SU-DHL-6 (cell line): ENCODE data around the gene NTNG1.

ENCODE experiments used
- H2AFZ ChIP-seq: fragments of 200-600 bp; sonication (generic); 2 replicates; pipeline ENCODE4 v1.6.1; 2014; ENCODE audit warnings: low read depth, mild to moderate bottlenecking, moderate library complexity, mixed read lengths, antibody characterized with exemption, low read length; ENCODE audit not compliant: severe bottlenecking
- H3F3A ChIP-seq: fragments of 200-600 bp; shearing (Covaris generic); 2 replicates; pipeline ENCODE4 v1.6.0; 2016; ENCODE audit warnings: antibody characterized with exemption, mild to moderate bottlenecking; ENCODE audit not compliant: insufficient read depth
- H3K27ac ChIP-seq: fragments of 200-600 bp; sonication (generic); 2 replicates; pipeline ENCODE4 v1.5.1; 2016; ENCODE audit warnings: low read depth, mild to moderate bottlenecking, low read length, moderate library complexity, mixed read lengths
- H3K27me3 ChIP-seq: fragments of 200-600 bp; sonication (generic), shearing (Covaris generic); 2 replicates; pipeline ENCODE4 v1.6.0; 2014; ENCODE audit warnings: mild to moderate bottlenecking, low read length
- H3K36me3 ChIP-seq: fragments of 200-600 bp; sonication (generic); 2 replicates; pipeline ENCODE4 v1.6.1; 2014; ENCODE audit warnings: mild to moderate bottlenecking, low read length, mixed read lengths
- H3K4me2 ChIP-seq: fragments of 300-600, 200-600 bp; shearing (Covaris generic), sonication (generic); 2 replicates; pipeline ENCODE4 v1.6.0; 2014; ENCODE audit warnings: low read length, low read depth, mild to moderate bottlenecking; ENCODE audit not compliant: poor library complexity, severe bottlenecking
- H3K4me3 ChIP-seq: fragments of 200-600 bp; sonication (generic); 2 replicates; pipeline ENCODE4 v1.5.1; 2014; ENCODE audit warnings: antibody characterized with exemption, low read length, mild to moderate bottlenecking, mixed read lengths; ENCODE audit not compliant: insufficient read depth, poor library complexity, severe bottlenecking
- H3K79me2 ChIP-seq: fragments of 200-600 bp; sonication (generic); 2 replicates; pipeline ENCODE4 v1.6.1; 2014; ENCODE audit warnings: mild to moderate bottlenecking, low read length, moderate library complexity; ENCODE audit not compliant: insufficient read depth
- H3K9ac ChIP-seq: fragments of 200-600 bp; sonication (generic); 2 replicates; pipeline ENCODE4 v1.7.0; 2014; ENCODE audit warnings: mild to moderate bottlenecking, low read length
- H3K9me2 ChIP-seq: fragments of 200-600 bp; sonication (generic); replicated peaks from 2 replicates; pipeline ENCODE4 v1.6.1; 2014; ENCODE audit warnings: low read length; ENCODE audit not compliant: insufficient read depth
- H3K9me3 ChIP-seq: fragments of 200-600 bp; sonication (generic); 2 replicates; pipeline ENCODE4 v1.6.1; 2014; ENCODE audit warnings: low read length, mixed read lengths; ENCODE audit not compliant: insufficient read depth
- H4K20me1 ChIP-seq: fragments of 200-600 bp; sonication (generic); 2 replicates; pipeline ENCODE4 v1.6.1; 2014; ENCODE audit warnings: low read depth, mild to moderate bottlenecking, antibody characterized with exemption, low read length, moderate library complexity, mixed read lengths
- EZH2phosphoT487 ChIP-seq: fragments of 200-600 bp; sonication (generic), shearing (Covaris generic); conservative IDR thresholded peaks from 2 replicates; pipeline ENCODE4 v1.6.1; 2018; ENCODE audit warnings: mild to moderate bottlenecking, antibody characterized with exemption, low read length, moderate library complexity, mixed read lengths
- TF ChIP-seq, protein P1 (sequence below): fragments of 200-600 bp; sonication (generic); IDR thresholded peaks from one replicate; pipeline ENCODE4 v1.5.1; 2017; ENCODE audit warnings: antibody characterized with exemption, mild to moderate bottlenecking, low read length, moderate library complexity; ENCODE audit not compliant: insufficient read depth, poor library complexity, severe bottlenecking

Gene NTNG1

DNA sequence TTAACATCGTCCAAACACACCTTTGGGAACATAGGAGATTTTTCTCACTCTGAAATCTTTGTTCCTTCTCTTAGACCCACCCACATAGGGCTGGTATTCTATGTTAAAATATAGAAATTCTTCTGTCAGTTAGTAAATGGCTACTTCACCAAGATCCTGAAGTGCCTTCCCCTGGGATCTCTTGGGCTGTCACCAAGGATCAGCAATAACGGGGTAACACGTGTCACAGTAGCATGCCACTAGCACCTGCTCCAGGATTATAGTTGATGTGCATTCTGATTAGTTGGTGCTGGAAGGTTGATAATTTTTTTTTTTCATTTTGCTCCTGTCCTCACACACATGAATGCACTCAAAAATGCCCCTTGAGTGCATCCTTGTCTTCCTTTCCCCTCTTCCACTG is 298.7 kb downstream of the NTNG1 start:
- H3K9me3 ChIP-seq, result no peaks in the 10 kb centered on the region
- H3K36me3 ChIP-seq, result no peaks in the 10 kb centered on the region
- H2AFZ ChIP-seq, result no peak overlapping the region
- no peaks in the 10 kb centered on the region for H4K20me1 ChIP-seq
- H3K4me2 ChIP-seq, result no peak overlapping the region
- no peaks in the 10 kb centered on the region for H3K27me3 ChIP-seq
- no peak overlapping the region for H3K9ac ChIP-seq
- TF ChIP-seq, protein P1, sequence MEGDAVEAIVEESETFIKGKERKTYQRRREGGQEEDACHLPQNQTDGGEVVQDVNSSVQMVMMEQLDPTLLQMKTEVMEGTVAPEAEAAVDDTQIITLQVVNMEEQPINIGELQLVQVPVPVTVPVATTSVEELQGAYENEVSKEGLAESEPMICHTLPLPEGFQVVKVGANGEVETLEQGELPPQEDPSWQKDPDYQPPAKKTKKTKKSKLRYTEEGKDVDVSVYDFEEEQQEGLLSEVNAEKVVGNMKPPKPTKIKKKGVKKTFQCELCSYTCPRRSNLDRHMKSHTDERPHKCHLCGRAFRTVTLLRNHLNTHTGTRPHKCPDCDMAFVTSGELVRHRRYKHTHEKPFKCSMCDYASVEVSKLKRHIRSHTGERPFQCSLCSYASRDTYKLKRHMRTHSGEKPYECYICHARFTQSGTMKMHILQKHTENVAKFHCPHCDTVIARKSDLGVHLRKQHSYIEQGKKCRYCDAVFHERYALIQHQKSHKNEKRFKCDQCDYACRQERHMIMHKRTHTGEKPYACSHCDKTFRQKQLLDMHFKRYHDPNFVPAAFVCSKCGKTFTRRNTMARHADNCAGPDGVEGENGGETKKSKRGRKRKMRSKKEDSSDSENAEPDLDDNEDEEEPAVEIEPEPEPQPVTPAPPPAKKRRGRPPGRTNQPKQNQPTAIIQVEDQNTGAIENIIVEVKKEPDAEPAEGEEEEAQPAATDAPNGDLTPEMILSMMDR, result no peak
- no peak for TF ChIP-seq EZH2phosphoT487
- no peaks in the 10 kb centered on the region for H3F3A ChIP-seq
- H3K9me2 ChIP-seq, result no peaks in the 10 kb centered on the region
- H3K79me2 ChIP-seq, result no peaks in the 10 kb centered on the region
- H3K27ac ChIP-seq, result no peak overlapping the region
- no peak overlapping the region for H3K4me3 ChIP-seq

DNA sequence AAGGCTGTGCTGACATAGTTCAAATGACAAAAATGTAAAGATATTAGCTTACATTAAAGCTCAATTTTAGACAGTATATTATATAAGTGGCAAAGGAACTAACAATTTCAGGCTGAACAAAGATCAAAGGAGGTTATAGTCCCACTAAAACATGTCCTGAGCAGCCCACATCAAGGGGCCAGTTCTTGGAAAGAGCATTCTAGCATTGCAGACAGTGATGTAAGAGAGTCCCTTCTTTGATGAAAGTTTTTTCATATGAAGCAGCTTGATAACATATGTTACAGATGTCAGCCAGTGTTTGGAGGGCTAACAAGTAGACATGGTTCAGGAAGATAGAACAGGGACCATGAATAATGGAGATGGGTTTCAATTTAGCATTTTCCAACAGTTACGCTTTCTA is 301.7 kb downstream of the NTNG1 start:
- H3F3A ChIP-seq, result no peaks in the 10 kb centered on the region
- H3K27ac ChIP-seq, result no peak overlapping the region
- H3K4me2 ChIP-seq, result no peak overlapping the region
- H3K27me3 ChIP-seq, result no peaks in the 10 kb centered on the region
- H3K79me2 ChIP-seq, result no peaks in the 10 kb centered on the region
- H2AFZ ChIP-seq, result no peak overlapping the region
- no peak for TF ChIP-seq EZH2phosphoT487
- TF ChIP-seq, protein P1, result no peak
- no peaks in the 10 kb centered on the region for H3K9me2 ChIP-seq
- no peak overlapping the region for H3K4me3 ChIP-seq
- H3K9me3 ChIP-seq, result no peaks in the 10 kb centered on the region
- no peak overlapping the region for H3K9ac ChIP-seq
- no peaks in the 10 kb centered on the region for H3K36me3 ChIP-seq
- no peaks in the 10 kb centered on the region for H4K20me1 ChIP-seq

DNA sequence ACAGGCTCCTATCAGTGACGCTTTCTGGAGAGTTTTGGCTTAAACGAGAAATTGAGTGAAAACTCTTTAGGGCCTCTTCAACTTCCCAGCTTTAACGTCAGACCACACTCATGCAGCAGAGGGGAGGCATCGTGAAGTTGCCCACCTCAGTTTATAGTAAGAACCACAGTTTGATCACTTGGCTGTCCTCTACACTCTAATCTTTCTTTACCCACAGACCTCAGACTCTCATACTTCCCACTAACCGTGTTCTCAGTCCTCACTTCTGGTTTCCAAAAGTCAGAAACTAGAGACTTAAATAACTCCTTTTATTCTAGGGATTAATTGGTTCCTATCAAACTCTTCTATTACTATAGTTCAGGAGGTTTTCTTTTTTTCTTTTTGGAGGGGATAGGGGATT is 302.2 kb downstream of the NTNG1 start:
- no peaks in the 10 kb centered on the region for H4K20me1 ChIP-seq
- H3K27ac ChIP-seq, result no peak overlapping the region
- H3K4me2 ChIP-seq, result no peak overlapping the region
- H3K9me2 ChIP-seq, result no peaks in the 10 kb centered on the region
- no peak overlapping the region for H2AFZ ChIP-seq
- H3K4me3 ChIP-seq, result no peak overlapping the region
- no peak for TF ChIP-seq EZH2phosphoT487
- TF ChIP-seq, protein P1, result no peak
- H3K27me3 ChIP-seq, result no peaks in the 10 kb centered on the region
- no peaks in the 10 kb centered on the region for H3K79me2 ChIP-seq
- no peak overlapping the region for H3K9ac ChIP-seq
- H3K36me3 ChIP-seq, result no peaks in the 10 kb centered on the region
- H3F3A ChIP-seq, result no peaks in the 10 kb centered on the region
- no peaks in the 10 kb centered on the region for H3K9me3 ChIP-seq

DNA sequence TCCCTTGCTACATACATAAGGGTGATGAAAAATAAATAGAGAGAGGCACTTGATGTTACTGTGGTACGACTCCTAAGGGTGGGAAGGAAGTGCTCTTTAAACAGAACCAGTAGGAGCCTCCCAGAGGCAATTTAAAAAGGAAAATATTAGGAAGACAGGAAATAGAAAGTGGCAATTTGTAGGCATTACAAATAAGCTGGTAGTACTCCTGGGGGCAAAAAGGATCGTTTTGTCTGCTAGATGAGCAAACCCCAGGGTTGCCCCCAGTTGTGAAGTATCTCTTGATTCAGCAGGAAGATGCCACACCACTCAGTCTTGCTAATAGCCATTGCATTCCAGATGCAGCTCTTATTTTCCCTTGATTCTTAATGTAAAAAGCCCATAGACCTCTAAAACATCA is 303.0 kb downstream of the NTNG1 start:
- H4K20me1 ChIP-seq, result no peaks in the 10 kb centered on the region
- no peak overlapping the region for H3K9ac ChIP-seq
- H3K9me2 ChIP-seq, result no peaks in the 10 kb centered on the region
- no peak overlapping the region for H3K4me3 ChIP-seq
- no peaks in the 10 kb centered on the region for H3K36me3 ChIP-seq
- TF ChIP-seq EZH2phosphoT487, result no peak
- TF ChIP-seq, protein P1, result no peak
- no peaks in the 10 kb centered on the region for H3F3A ChIP-seq
- H3K79me2 ChIP-seq, result no peaks in the 10 kb centered on the region
- no peak overlapping the region for H3K27ac ChIP-seq
- H2AFZ ChIP-seq, result no peak overlapping the region
- no peak overlapping the region for H3K4me2 ChIP-seq
- H3K9me3 ChIP-seq, result no peaks in the 10 kb centered on the region
- no peaks in the 10 kb centered on the region for H3K27me3 ChIP-seq
